ENCODE results near the gene STPG1. TPM values are rescaled to one million over a fixed set of nuclear protein-coding genes. Genes with fewer than 3 reads are reported as not detected.

STPG1 gene
- total and polyA plus RNA-seq, 2 of the 13 experiments (the other 11 are each of a cell fraction or from before 2014, with no cell fraction given): 3.4 to 4.3 TPM

- no peak for TF ChIP-seq CHCHD3 (CRISPR knock-in tag; IDR thresholded peaks at IDR 0.05)
- no peak for TF ChIP-seq ZNF607 (CRISPR knock-in tag; IDR thresholded peaks at IDR 0.05; ENCODE audit: borderline replicate concordance)
- no peak for TF ChIP-seq PTBP1 (IDR thresholded peaks at IDR 0.05; ENCODE audit: low read depth, low read length, poor library complexity, severe bottlenecking)
- TF ChIP-seq NFIB (CRISPR knock-in tag; IDR thresholded peaks at IDR 0.05; ENCODE audit: borderline replicate concordance): no peak
- no peak for TF ChIP-seq ETV6 (CRISPR knock-in tag; conservative IDR thresholded peaks at IDR 0.05)
Measured at GRCh38 chr1:24452922-24453485, 39.4 kb upstream of the STPG1 start (continued).

DNA sequence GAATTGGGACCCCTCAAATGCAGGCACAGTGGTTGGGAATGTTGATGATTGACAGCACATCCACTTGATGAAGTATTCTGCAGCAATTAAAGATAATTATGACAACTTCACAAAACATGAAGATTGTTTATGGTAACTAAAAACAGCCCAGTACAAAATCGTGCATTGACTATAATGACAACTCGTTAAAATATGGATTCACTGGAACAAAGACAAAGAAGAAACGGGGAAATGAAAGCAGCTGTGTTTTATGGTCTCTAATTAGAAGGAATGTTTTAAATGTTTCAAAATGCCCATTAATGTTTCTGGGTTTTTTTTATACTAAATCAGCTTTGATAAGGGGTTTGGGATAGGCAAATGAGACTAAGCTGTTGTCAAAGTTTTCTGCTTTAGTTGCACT lies 38.2 kb upstream of the STPG1 start:
- no peaks in the 10 kb centered on the region for H4K20me1 ChIP-seq (ENCODE audit: insufficient read depth, low read length)
- FAIRE-seq: no peak
- POLR2A ChIA-PET: no interaction called here
- TF ChIP-seq ATF3 (CRISPR knock-in tag; IDR thresholded peaks at IDR 0.05): no peak
- TF ChIP-seq, protein P1, sequence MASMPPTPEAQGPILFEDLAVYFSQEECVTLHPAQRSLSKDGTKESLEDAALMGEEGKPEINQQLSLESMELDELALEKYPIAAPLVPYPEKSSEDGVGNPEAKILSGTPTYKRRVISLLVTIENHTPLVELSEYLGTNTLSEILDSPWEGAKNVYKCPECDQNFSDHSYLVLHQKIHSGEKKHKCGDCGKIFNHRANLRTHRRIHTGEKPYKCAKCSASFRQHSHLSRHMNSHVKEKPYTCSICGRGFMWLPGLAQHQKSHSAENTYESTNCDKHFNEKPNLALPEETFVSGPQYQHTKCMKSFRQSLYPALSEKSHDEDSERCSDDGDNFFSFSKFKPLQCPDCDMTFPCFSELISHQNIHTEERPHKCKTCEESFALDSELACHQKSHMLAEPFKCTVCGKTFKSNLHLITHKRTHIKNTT (CRISPR knock-in tag; IDR thresholded peaks at IDR 0.05): no peak
- no peak for TF ChIP-seq CENPT (CRISPR knock-in tag; IDR thresholded peaks at IDR 0.05; ENCODE audit: low read depth)
- no peak for TF ChIP-seq ZNF615 (CRISPR knock-in tag; IDR thresholded peaks at IDR 0.05; ENCODE audit: borderline replicate concordance)
- no peak for TF ChIP-seq ZNF558 (CRISPR knock-in tag; IDR thresholded peaks at IDR 0.05; ENCODE audit: borderline replicate concordance)
- TF ChIP-seq JUNB (CRISPR knock-in tag; IDR thresholded peaks at IDR 0.05; ENCODE audit: borderline replicate concordance): no peak
- TF ChIP-seq MIER2 (CRISPR knock-in tag; IDR thresholded peaks at IDR 0.05): no peak
- TF ChIP-seq, protein P2, sequence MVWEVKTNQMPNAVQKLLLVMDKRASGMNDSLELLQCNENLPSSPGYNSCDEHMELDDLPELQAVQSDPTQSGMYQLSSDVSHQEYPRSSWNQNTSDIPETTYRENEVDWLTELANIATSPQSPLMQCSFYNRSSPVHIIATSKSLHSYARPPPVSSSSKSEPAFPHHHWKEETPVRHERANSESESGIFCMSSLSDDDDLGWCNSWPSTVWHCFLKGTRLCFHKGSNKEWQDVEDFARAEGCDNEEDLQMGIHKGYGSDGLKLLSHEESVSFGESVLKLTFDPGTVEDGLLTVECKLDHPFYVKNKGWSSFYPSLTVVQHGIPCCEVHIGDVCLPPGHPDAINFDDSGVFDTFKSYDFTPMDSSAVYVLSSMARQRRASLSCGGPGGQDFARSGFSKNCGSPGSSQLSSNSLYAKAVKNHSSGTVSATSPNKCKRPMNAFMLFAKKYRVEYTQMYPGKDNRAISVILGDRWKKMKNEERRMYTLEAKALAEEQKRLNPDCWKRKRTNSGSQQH (CRISPR knock-in tag; IDR thresholded peaks at IDR 0.05; ENCODE audit: low read depth): no peak
- TF ChIP-seq ZBTB7B (CRISPR knock-in tag; IDR thresholded peaks at IDR 0.05): no peak
- TF ChIP-seq FUBP1 (CRISPR knock-in tag; IDR thresholded peaks at IDR 0.05; ENCODE audit: borderline replicate concordance): no peak
- no peak for TF ChIP-seq ZBTB3 (CRISPR knock-in tag; IDR thresholded peaks at IDR 0.05; ENCODE audit: borderline replicate concordance, low read depth)

More for the DNA sequence above, 38.2 kb upstream of the STPG1 start:
- no TSS peak for BruUV-seq (replicated peaks)
- CTCF ChIA-PET (ENCODE audit: low intra/inter-chr PET ratio, low total read pairs): no interaction called here
- ATAC-seq (no peak), DNase-seq (ENCODE audit: low spot score) (no peak)
- H2AFZ ChIP-seq (ENCODE audit: low read length): no peak overlapping the region
- no peak overlapping the region for H3K4me2 ChIP-seq (ENCODE audit: low read depth, low read length)
- H3K27ac ChIP-seq (ENCODE audit: extremely low read length, insufficient read depth, low read length): no peak overlapping the region
- in situ Hi-C loops (cut with HindIII; ENCODE audit: extremely low pct_ligation_motif_present, low pct_unique_long_range_greater_than_20kb) (no loop called here), intact Hi-C loops (cut with micrococcal nuclease; ENCODE audit: unreplicated experiment) (no loop called here)
- no peak overlapping the region for H3K9ac ChIP-seq (ENCODE audit: insufficient read depth, low read depth, low read length)
- WGBS (ENCODE audit: low lambda C conversion rate): 88% methylated on average over 3 of the region's 3 CpGs
- no peaks in the 10 kb centered on the region for H3K4me1 ChIP-seq (ENCODE audit: insufficient read depth, low read length)
- peaks cover 0 to 8% of the 10 kb centered on the region in 2 experiments; a peak in 3 of 5 replicates for H3K36me3 ChIP-seq (replicated peaks in 1 of 2; ENCODE audit: control insufficient read depth in 1 of 2, insufficient read depth in 2 of 2, low read length in 2 of 2)
- H3K79me2 ChIP-seq (ENCODE audit: insufficient read depth, low read length): no peaks in the 10 kb centered on the region
- no peaks in the 10 kb centered on the region for H3K9me3 ChIP-seq (ENCODE audit: low read length)
- H3K4me3 ChIP-seq (replicated peaks in 1 of 3; ENCODE audit: insufficient read depth in 1 of 3, low read depth in 2 of 3, low read length in 3 of 3): no peak overlapping the region
- no peaks in the 10 kb centered on the region for H3K27me3 ChIP-seq (ENCODE audit: control insufficient read depth in 1 of 2, insufficient read depth in 2 of 2, low read length in 2 of 2)

All from HepG2 (cell line).